Breast epithelium (tissue), 3 donors: ENCODE data around the gene MAN2A1.

Experiments
- POLR2A ChIP-seq: fragments of 450-650 bp; IDR thresholded peaks from one replicate; pipeline ENCODE4 v1.6.1; 2016; ENCODE audit warnings: antibody characterized with exemption, mild to moderate bottlenecking, moderate library complexity
- POLR2AphosphoS5 ChIP-seq, 3 donors: sonication (generic); formaldehyde crosslinking; IDR thresholded peaks; one replicate each; pipeline ENCODE4 v1.6.1; 2017; ENCODE audit warnings: antibody characterized with exemption in 3 of 3
- TF ChIP-seq, protein P1 (sequence below), 3 donors: fragments of 450-650 bp; IDR thresholded peaks; one replicate each; pipeline ENCODE4 v1.5.1; 2016 to 2017; ENCODE audit warnings: antibody characterized with exemption in 3 of 3, mild to moderate bottlenecking in 3 of 3, moderate library complexity in 3 of 3

DNA sequence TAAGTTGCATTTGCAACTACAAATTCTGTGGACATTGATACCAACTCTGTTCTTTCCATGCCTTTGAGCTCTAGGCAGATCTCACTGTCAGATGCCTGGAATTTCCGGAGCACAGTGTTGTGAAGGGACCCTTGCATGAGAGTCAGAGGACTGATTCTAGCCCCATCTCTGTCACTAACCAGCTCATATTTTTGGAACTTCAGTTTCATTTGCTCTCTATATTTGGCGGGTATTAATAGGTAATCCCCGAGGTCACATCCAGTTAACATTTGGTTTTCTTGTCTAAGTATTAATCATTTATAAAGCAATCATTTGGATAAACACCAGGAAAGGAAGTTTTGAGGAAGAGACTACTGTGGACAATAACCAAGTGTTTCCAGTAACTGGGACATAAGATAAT lies 115.7 kb downstream of the MAN2A1 start:
- TF ChIP-seq POLR2A (no peak), POLR2AphosphoS5 (IDR thresholded peaks at IDR 0.05) (no peak)
- TF ChIP-seq, protein P1, sequence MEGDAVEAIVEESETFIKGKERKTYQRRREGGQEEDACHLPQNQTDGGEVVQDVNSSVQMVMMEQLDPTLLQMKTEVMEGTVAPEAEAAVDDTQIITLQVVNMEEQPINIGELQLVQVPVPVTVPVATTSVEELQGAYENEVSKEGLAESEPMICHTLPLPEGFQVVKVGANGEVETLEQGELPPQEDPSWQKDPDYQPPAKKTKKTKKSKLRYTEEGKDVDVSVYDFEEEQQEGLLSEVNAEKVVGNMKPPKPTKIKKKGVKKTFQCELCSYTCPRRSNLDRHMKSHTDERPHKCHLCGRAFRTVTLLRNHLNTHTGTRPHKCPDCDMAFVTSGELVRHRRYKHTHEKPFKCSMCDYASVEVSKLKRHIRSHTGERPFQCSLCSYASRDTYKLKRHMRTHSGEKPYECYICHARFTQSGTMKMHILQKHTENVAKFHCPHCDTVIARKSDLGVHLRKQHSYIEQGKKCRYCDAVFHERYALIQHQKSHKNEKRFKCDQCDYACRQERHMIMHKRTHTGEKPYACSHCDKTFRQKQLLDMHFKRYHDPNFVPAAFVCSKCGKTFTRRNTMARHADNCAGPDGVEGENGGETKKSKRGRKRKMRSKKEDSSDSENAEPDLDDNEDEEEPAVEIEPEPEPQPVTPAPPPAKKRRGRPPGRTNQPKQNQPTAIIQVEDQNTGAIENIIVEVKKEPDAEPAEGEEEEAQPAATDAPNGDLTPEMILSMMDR (IDR thresholded peaks at IDR 0.05): no peak
